Limb (tissue), 2 donors: Measurements from ENCODE around the gene RENBP.

Experiments
- DNase-seq, 2 donors: peaks; one replicate each; pipeline ENCODE4 v3.0.0-alpha.2; 2016; ENCODE audit errors: extremely low spot score in 2 of 2

The RENBP gene

DNA sequence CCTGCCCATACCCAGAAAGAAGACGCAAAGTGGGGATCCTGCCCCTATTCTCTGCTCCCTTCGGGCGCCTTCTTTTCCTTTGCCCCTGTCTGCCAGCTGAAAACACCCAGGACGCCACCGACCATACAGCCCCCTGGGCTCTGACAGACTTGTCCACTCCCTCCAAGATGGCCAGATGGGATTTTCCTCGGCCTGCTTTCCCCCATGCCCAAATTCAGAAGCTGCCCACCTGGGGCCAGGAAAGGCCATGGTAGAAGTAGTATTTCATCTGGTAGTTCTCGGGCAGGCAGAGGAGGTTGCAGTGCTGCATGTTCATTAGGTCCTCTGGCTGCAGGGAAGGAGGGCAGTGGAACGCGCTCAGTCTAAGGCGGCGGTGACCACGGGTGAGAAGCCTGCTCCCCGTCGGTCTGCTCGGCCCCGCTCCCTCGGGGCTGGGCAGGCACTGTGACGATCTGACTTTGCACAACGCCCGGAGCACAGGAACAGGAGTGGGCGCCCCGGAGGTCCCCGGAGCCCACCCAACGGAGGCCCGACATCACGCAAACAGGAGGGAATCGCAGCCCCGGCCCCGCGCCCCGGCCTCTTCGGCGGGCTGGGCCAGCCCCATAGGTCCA is 10.2 kb downstream of the RENBP start:
- no peak for DNase-seq

DNA sequence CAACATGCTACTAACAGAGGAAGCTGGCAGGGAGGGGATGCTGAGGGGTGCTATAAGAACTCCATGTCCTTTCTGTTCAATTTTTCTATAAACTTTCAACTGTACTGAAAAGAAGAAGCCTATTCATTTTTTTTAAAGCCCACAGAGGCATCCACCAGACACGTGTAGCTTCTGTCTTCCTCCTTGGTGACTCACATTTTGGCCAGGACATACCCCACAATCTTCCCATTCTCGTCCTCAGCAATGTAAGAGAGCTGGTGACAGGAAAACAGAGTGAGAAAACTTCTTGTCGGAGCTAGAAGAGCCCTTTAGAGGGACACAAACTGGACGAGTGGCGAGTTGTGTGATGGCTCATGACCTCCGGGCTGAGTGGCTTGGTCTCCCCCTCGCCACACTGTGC is 10.7 kb downstream of the RENBP start:
- DNase-seq, result no peak

DNA sequence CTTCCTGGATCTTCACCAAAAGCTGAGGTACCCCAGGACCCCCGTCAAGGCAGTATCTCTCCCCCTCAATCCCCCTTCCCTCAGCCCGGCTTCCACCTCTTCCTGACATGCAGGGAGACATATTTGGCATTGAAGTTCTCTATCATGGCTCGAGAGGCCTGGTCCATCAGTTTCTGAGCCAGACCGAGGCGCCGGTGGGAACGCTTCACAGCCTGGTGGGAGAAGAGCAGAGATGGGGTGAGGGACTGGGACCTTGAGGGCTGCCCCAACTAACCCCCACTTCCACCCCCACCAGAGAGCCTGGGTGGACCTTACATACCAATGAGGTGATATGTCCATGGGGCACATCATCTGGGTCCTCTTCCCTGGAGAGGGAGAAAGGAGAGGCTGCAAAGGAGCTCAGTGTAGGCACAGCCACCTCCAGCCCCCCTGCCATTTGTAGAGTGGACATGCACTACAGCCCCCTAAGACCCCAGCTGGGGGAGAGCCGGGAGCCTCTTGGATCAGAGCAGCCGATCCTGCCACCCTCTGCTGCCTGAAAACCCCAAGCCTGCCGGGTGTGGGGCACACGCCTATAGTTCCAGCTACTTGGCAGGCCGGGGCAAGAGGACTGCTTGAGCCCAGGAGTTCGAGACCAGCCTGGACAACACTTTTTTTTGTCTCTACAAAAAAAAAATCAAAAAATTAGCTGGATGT is 12.1 kb downstream of the RENBP start:
- no peak for DNase-seq

DNA sequence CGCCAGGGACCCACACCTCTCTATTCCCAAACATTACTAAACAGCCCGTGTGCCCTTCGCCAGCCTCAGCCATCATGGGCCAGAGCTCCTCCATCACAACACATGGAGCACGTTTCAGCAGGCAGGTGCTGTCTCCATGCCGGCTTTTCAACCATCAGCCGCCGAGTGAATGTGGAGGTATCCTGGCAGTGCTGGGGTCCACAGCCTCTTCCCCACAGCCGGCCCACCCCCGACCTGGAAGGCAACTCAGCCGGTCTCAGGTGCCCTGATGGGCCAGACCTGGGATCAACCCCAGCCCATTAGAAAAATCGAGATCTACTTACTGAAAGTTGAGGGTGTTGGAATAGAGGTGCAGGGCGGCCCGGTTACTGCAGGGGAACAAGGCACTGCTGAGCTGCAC is 12.7 kb downstream of the RENBP start:
- no peak for DNase-seq

DNA sequence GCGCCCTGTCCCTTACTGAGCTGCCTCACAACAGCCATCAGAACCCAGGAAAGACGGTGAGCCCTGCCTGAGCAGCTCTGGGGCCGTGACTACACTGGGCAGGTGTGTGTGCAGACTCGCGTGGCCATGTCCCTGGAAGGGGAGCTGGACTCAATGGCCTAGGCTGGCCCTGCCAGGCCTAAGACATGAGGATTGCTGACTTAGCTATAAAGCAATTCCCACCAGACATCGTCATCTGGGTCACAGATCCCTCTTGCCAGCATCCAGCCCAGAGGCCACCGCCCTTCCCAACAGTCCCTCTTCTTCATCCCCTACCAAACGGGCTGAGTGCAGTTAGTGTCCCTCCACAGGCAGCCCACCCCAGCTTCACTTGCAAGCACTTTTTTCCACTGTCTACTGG is 13.3 kb downstream of the RENBP start:
- no peak for DNase-seq

DNA sequence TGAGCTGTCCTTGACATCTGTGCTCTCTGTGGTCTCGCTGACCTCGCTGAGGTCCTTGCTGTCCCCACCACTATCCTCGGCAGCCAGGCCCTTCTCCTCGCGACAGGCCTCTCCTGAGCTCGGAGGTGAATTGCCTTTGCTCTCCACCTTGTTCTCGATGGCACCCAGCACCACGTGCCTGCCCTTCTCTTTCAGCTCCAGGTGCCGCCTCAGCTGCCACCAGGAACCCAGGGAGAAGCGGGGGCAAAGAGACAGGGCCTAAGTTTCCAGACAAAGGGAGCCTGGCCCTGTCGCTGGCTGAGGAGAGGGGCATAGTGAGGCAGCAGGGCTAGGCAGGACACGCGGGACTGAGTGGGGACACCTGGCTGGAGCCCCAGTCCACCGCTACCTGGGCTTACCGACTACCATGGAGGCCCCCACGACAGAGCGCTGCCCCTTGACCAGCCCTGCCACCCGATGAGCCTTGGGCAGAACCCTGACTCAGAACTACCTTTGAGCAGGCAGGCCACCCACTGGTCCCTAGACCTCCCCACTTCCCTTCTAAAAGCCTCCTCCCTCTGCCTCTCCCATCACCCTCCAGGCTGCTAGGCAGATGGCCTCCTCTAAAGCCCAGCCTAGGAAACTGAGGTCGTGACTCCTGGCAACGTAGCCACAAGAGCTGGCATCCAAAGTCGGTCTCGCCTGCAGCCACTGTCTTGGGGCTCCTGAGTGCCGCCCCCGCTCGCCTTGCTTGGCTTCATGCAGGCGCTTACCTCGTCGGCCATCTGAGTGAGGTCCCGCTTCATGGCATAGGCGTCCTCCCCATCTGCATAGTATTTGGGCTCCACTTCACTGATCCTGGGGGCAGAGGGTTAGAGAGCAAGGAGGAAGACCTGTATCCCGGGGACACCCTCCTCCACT is 14.2 kb downstream of the RENBP start:
- no peak for DNase-seq

DNA sequence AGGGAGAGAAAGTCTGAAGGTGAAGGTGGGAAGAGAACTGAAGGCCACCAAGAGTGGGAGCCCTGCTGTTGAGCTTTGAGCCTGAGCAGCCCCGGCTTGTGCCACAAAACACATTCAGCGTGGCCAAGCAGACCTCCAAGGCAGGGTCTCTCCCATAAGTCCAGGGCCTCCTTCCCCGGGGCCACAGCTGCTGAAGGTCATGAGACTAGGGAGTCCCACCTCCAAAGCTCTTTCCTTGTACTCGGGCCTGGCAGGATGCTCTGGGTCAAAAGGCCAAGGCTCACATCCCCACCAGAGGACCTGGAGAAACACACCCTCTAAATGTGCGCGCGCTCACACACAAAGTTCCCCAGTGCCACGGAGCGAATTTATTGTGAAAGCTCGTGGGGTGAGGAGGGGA is 14.9 kb downstream of the RENBP start:
- DNase-seq, result no peak

DNA sequence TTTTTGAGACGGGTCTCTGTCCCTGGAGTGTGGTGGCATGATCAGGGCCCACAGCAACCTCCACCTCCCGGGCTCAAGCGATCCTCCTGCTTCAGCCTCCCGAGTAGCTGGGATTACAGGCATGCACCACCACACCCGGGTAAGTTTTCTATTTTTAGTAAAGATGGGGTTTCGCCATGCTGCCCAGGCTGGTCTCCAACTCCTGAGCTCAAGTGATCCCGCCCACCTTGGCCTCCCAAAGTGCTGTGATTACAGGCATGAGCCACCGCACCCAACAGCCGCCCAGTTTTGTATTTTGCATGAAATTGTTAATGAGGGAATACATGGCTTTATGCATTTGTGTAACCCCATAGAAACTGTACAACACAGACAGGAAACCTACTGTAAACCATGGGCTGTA is 15.6 kb downstream of the RENBP start:
- no peak for DNase-seq

DNA sequence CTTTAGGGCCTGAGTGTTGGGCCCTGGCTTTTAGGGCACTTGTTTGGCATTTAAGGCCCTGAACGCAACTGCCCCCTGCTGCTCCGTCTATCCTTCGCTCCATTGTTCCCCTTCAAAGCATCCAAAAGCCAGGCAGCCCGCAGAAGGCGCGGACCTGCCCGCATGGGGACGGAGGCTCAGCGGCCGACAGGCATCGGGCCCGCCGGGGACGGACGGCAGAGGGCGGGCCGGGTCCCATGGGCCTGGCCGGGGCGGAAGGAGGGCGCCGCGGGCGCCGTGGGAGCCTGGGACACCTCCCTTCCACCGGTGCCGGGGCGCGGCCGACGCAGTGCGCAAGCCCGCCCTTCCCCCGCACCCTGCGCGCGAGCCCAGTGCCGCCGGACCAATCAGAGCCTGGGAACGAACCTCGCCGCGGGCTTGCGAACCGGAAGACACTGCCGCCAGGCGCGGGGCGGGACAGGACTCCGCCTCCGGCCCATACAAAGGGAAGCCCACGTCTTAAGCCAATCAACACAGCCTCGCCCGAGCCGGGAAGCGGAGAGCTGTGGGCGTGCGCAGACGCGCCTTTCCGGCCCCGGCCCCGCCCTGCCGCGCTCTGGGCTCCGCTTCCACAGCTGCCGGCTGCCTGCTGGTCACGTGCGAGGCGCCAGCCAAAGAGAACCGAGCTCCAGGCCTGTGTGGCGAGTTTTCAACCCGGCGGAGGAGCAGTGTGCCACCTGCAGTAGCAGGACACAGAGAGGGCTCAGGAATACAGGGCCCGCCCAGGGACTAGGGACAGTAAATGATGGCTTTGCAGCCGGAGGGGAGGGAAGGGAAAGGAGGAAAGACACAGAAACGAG is 16.3 kb downstream of the RENBP start:
- DNase-seq, result peak; percentile 93 to 94

DNA sequence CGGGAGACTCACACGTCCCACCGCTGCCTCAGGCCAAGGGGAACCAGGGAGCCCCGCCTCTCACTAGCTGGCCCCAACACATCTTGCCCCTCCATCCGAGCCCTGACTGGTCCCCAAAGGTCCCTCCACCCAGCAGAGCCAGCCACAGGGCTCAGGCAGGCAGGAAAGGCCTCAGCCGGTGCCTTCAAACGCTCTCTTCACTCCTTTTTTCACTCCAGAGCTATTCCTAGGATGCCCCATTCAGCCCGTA is 16.8 kb downstream of the RENBP start:
- DNase-seq, result no peak

DNA sequence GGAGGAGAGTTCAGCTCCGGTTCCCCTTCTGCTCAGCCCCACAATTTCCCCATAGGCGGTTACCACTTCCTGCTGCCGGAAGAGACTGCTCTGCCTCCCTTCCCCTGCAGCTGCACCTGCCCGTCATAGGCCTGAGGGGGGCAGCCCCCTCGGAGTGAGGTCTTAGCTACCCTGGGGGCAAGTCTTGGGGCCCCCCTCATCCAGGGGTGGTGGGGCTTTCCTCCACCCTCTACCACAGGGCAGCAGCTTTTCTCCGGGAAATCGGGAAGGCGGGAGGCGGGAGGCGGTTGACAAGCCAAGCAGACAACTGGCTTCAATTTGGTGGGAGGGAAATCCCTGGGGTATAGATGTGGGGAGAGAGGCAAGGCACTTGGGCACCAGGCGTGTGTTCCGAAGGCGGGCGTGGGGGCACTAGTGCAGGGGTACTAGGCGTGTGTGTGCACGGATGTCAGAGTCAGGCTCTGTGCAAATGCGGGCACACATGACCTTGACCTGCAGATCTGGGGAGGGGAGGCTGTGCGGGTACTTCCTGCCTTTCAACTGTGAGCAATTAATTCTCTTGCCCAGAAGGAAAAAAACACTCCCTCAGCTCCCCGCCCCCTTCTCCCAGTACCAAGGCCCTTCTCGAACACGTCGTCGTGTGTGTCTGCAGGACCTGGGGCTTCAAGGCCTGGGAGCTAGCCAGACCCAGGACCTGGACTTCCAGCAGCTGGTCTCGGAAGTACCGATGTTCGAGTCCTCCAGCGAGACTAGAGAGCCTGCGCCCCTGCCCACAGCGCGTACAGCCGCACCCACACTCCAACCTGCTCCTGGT is 17.4 kb downstream of the RENBP start:
- DNase-seq, result peak; percentile 52 to 68

DNA sequence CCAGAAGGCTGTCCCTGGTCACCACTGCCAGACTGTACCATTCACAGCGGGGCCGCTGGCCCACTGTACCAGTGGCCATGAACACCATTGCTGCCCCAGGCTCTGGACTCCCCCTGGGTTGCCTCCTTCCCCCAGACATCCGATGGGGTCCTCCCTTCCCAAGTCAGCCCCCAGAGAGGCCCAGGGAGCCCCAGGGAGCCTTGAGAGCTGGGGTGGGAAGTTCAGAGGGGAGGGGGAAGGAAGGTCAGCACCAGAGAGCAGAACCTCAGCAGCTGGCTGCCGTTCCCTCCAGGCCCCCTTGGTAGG is 17.9 kb downstream of the RENBP start:
- no peak for DNase-seq

DNA sequence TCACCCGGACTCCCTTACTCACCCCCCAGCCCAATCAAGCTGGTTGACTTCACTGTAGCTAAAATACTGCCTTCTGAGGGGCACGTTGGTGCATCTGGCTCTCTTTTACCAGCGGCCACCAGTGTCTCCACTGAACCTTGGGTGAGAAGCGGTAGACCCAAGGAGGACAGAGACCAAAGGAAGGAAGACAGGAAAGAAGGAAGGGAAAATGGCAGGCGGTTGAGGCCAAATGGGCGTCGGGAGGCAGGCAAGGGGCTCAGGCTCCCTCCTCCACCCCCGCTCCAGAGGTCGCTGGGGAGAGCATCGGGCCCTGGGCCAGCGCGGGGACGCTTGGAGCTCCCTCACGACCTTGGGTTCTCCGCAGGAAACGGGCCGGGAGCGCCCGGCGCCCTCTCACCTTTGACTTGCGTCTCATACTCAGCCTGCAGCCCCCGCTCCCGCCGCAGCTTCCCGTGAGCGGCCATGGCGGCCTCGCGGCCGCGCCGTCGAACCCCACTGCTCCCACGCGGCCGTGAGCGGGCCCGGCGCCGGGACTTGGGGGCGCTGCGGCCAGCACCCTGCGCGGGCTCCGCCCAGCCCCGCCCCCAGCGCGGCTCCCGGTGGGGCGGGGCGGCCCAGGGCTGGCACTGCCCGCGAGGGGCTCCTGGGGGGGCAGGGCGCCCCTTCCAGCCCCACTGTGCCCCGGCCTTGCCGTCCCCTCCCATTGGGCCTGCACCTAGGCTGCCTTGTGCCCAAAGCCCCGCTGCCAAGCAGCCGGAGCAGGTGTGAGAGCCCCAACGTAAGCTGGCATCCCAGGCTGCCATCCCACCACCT is 18.5 kb downstream of the RENBP start, which contains the start of gene ARHGAP4:
Gene ARHGAP4 (minus strand): TSS at position 526 of the 813 bp plus-strand sequence. CDS start 62 bp downstream, at position 464.
- no peak for DNase-seq

DNA sequence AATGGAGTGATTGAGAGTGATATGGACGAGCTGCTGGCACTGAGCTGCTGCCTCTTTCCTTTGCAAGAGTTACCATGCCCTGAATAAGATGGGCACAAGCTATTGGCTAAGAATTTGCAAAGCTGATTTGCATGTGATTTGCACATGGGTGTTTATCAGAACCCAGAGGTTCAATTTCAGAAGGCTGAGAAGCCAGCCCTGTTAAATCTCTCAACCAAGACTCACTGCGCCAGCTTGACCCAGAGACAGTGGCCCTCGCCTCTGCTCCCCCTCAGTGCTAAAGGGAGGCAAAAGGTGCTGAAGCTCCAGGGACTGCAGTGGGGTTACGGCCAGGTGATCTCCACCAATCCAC is 19.1 kb downstream of the RENBP start:
- no peak for DNase-seq

DNA sequence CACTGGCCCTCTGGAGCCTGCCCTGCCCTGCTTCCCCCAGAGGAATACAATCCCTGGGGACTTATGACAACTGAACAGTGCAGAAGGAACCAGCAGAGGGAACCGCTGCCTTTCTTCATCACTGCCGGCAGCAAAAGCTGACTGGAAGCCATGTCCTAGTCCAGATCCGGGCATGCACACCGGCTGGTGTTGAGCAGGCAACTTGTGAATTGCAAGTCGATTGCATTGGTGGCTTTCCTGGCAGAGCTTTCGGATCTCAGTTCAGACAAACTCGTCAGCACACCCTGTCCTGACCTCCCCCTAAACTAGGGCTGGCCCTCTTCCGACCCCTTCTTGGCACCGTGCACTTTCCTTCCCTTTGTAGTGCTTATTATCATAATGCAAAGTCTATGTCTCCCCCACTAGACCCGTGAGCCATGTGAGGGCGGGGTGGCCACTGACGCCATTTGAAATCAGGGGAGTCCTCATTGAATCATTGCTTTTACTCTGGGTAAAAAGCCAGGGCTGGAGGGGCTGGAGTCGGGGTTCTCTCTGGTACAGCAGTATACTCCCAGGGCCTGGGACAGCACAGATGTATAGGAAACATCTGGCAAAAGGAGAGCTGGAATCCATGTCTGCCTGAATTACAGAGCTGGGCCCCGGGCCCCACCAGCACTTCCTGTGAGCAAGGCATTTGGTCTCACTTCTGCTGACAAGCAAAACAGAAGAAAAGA is 20.1 kb downstream of the RENBP start:
- DNase-seq, result no peak

DNA sequence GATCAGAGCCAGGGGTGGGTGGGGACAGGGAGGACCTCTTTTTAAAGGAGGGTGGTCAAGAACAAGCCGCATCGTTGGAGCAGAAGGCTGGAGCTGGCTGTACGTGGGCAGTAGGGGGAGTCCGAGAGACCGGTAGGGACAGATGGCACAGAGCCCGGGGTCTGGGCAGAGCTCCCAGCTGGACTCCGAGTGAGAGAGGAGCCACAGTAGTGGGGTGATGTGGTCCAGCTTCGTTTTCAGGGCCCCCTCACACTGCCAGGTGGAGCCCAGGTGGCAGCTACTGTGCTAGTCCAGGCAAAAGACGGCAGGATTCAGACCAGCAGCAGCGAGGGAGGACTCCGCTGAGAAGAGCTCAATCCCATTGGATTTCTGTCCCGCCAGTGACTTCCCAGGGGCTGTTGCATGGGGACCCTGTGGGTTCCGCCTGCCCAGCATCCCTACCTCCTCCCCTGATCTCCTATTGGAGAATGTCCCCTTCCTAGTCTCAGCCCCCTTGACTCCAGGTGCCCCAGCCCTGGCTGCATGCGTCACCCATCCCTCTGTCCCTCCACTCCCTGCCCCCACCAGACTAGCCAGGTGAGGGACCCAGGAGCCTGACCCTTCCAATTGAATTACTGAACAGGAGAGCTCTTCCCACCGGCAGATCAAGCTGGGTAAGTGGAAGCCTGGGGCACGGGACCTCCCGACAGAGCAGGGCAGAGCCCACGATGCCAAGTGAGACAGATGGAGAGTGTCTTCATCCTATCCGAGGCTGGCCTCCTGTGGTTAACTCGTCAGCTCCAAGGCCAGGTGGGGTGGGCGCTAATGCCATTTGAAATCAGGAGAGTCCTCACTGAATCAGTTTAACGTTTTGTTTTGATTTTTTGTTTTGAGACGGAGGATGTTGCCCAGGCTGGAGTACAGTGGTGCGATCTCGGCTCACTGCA is 21.2 kb downstream of the RENBP start:
- DNase-seq, result peak in 1 of 2 donors; percentile 67

DNA sequence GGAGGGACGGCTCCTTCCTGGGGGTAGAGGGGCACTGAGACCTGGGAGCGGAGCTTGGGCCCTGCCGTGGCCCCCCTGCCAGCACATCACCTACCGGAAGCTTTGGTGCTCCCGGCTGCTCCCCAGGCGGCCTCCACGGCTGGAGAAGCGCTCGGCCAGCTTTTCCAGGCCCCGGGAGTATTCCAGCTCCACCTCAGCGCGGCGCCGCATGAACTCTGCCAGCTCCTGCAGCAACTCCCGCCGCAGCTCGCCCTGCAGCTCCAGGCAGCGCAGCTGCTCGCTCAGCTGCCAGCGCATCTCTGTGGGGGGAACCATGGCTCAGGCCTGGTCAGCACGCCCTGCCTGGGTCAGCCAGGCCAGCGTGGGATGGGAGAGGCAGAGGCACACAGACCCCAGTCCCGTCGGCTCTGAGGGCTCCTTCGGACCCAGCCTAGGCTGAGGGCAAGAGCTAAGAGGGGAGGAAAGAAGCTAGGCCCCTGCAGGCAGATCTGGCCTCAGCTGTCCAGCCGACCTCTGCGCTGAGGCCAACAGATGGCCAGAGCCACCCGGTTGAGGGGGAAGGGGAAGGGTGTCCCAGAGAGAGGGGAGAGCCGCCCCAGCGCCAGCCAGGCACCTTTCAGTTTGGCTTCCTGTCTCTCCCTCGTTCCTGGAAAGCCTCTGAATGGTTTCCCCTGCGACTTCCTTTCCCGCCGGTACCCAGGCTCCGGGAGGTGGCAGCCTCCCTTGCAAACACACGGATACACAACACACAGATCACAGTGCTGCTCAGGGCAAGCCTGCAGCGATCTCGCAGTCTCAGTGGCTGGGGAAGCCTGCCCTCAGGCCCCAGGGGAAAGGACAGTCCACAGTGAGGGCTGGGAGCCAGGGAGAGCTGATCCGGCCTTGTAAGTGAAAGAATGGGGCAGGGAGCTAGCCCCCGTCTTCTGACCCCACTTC is 22.7 kb downstream of the RENBP start:
- DNase-seq, result no peak
